Measurements from ENCODE around the gene CYRIA.
A peak's percentile ranks its signal among the peaks of the same experiment; 100 is the strongest.

Gene CYRIA

DNA sequence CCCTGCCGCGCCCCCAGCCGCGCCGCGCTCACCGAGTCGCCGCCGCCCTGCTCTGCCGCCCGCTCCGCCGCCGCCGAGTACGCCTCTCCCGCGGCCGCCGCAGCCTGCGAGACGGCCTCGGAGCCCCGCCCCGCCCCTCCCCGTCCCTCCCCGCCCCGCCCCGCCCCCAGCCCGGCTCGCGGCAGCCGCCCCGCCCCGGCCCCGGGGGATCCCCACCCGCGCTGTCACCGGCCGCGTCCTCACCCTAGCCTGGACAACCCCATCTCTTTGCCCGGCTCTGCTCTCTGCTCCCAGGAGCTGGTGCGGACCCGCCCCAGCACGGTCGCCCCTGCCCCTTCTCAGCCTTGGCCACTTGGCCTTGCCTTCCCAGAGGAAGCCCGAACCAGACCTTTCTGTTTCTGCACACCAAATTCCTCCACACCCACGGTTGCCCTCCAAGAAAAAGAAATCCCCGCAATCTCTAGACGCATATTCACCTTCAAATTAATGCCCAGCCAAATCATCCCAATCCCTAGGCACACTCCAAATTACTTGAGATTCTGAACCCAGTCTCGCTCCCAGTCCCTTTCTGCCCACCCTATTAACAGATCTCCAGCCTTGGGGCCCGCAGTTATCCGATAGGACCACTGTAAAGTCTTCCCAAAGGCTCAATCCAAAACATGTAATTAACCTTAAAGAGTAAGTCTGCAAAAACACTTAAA, at the start of gene CYRIA:
TSS of gene CYRIA (minus strand) at position 87 of the 701 bp plus-strand sequence. CDS start 77,715 bp downstream, outside the sequence.
- peaks cover 0 to 37% of the 10 kb centered on the region in 2 donors for H3K4me1 ChIP-seq (ENCODE audit: control insufficient read depth in 1 of 2, insufficient read depth in 2 of 2, low read length in 2 of 2)
- H3K9me3 ChIP-seq (ENCODE audit: control insufficient read depth in 1 of 2, low read length in 2 of 2): no peaks in the 10 kb centered on the region
- peak within 1 kb of the TSS; percentile 63 to 83 for H3K4me3 ChIP-seq (ENCODE audit: low read depth in 1 of 2, low read length in 2 of 2)
- H3K36me3 ChIP-seq (ENCODE audit: control insufficient read depth in 1 of 2, insufficient read depth in 2 of 2, low read length in 2 of 2): no peaks in the 10 kb centered on the region
- H3K27me3 ChIP-seq (ENCODE audit: low read depth, low read length): no peaks in the 10 kb centered on the region
- peak within 1 kb of the TSS; percentile 24 for H3K27ac ChIP-seq (ENCODE audit: low read length)

DNA sequence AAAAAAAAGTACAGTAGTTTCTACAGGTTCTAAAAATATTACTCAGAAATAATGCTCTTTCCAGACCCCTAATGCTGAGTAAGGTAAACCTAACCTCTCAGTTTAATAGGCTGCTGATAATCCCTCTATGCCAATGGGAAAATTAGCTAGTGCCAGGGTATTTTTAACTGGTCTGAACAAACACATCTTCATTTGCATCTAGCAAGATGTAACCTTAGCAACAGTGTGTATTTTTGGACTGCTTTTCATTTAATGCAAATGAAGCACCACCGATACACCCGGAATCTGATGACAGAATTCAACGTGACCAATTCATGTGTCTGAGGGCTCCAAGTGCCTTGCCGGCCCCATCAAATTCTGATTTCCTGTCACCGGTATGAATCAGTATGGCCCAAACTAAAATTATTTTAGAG, 47.4 kb upstream of the CYRIA start:
- Histone ChIP-seq H3K27ac (ENCODE audit: low read length) (no peak overlapping the region), H3K9me3 (ENCODE audit: control insufficient read depth in 1 of 2, low read length in 2 of 2) (no peaks in the 10 kb centered on the region)

DNA sequence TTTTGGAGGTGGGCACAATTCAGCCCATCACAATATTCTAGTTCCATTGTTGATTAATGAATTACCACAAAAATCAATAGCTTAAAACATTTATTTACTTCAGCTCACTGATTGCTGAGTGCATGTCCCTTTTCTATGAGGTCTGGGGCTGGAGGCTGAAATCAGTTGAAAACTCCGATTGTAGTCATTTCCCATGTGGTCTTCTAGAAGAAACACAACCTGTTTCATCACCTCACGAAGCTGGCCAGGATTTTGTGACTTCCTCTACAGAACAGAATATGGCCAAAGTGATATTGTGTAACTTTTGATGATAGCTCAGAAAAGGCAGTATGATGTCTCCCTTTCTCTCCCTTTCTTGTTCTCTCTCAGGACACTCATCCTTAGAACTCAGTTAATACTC, 44.1 kb upstream of the CYRIA start:
- no peaks in the 10 kb centered on the region for H3K27me3 ChIP-seq (ENCODE audit: low read depth, low read length)
- no peak overlapping the region for H3K4me3 ChIP-seq (ENCODE audit: low read depth in 1 of 2, low read length in 2 of 2)
- no peak overlapping the region for H3K27ac ChIP-seq (ENCODE audit: low read length)
- H3K36me3 ChIP-seq (ENCODE audit: control insufficient read depth in 1 of 2, insufficient read depth in 2 of 2, low read length in 2 of 2): no peaks in the 10 kb centered on the region
- no peaks in the 10 kb centered on the region for H3K4me1 ChIP-seq (ENCODE audit: control insufficient read depth in 1 of 2, insufficient read depth in 2 of 2, low read length in 2 of 2)
- H3K9me3 ChIP-seq (ENCODE audit: control insufficient read depth in 1 of 2, low read length in 2 of 2): no peaks in the 10 kb centered on the region

More for the DNA sequence above, 47.4 kb upstream of the CYRIA start:
- Histone ChIP-seq H3K36me3 (ENCODE audit: control insufficient read depth in 1 of 2, insufficient read depth in 2 of 2, low read length in 2 of 2) (no peaks in the 10 kb centered on the region), H3K4me3 (ENCODE audit: low read depth in 1 of 2, low read length in 2 of 2) (no peak overlapping the region), H3K27me3 (ENCODE audit: low read depth, low read length) (no peaks in the 10 kb centered on the region), H3K4me1 (ENCODE audit: control insufficient read depth in 1 of 2, insufficient read depth in 2 of 2, low read length in 2 of 2) (no peaks in the 10 kb centered on the region)

DNA sequence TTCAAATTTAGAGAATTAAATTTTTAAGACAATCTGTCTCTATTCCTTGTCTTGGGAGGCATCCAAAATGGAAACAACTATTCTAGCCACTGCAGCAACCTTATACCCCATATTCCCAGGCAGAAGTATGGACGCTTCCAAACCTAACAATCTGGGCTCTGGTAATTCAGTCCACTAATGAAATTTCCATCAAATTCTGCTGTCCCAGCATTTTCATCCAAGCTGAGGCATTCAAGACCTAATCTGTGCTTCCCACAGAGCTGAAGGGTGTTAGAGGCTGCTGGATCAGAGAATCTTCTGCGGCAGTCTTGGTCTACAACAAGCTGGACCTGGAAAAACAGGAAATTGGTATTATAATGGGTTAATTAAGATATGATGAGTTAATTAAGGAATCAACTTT, 42.5 kb upstream of the CYRIA start:
- H3K27me3 ChIP-seq (ENCODE audit: low read depth, low read length): no peaks in the 10 kb centered on the region
- no peaks in the 10 kb centered on the region for H3K36me3 ChIP-seq (ENCODE audit: control insufficient read depth in 1 of 2, insufficient read depth in 2 of 2, low read length in 2 of 2)
- H3K4me1 ChIP-seq (ENCODE audit: control insufficient read depth in 1 of 2, insufficient read depth in 2 of 2, low read length in 2 of 2): no peaks in the 10 kb centered on the region
- no peak overlapping the region for H3K4me3 ChIP-seq (ENCODE audit: low read depth in 1 of 2, low read length in 2 of 2)
- no peak overlapping the region for H3K27ac ChIP-seq (ENCODE audit: low read length)
- H3K9me3 ChIP-seq (ENCODE audit: control insufficient read depth in 1 of 2, low read length in 2 of 2): no peaks in the 10 kb centered on the region

DNA sequence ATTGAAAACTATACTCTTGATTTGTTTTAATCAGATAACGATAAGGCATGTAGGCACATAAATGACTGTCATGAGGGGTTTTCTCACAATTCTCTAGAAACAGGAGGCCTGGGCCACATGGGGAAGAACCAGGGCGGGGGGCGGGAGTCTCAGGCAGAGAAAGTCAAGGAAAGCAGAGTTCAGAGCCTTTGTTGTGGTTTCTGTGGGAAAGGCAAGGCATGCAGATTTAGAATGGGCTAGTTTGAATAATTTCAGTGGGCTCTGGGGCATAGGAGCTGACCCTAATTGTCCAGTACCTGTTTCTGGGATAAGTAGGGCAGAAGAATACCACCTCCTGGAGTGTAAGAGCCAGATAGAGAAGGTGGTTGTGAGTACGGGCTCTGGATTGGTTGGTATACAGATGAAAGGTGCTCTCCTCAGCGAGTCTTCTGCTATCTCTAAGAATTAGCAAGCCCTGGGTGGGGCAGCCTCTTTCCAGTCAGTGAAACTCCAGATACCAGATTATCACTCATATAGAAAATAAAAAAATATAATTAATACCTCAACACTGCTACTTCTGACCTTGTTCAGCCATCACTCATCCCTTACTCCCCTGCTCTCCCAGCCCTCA, 41.5 kb upstream of the CYRIA start:
- H3K27me3 ChIP-seq (ENCODE audit: low read depth, low read length): no peaks in the 10 kb centered on the region
- no peaks in the 10 kb centered on the region for H3K9me3 ChIP-seq (ENCODE audit: control insufficient read depth in 1 of 2, low read length in 2 of 2)
- no peaks in the 10 kb centered on the region for H3K4me1 ChIP-seq (ENCODE audit: control insufficient read depth in 1 of 2, insufficient read depth in 2 of 2, low read length in 2 of 2)
- H3K36me3 ChIP-seq (ENCODE audit: control insufficient read depth in 1 of 2, insufficient read depth in 2 of 2, low read length in 2 of 2): no peaks in the 10 kb centered on the region
- H3K4me3 ChIP-seq (ENCODE audit: low read depth in 1 of 2, low read length in 2 of 2): no peak overlapping the region
- no peak overlapping the region for H3K27ac ChIP-seq (ENCODE audit: low read length)

DNA sequence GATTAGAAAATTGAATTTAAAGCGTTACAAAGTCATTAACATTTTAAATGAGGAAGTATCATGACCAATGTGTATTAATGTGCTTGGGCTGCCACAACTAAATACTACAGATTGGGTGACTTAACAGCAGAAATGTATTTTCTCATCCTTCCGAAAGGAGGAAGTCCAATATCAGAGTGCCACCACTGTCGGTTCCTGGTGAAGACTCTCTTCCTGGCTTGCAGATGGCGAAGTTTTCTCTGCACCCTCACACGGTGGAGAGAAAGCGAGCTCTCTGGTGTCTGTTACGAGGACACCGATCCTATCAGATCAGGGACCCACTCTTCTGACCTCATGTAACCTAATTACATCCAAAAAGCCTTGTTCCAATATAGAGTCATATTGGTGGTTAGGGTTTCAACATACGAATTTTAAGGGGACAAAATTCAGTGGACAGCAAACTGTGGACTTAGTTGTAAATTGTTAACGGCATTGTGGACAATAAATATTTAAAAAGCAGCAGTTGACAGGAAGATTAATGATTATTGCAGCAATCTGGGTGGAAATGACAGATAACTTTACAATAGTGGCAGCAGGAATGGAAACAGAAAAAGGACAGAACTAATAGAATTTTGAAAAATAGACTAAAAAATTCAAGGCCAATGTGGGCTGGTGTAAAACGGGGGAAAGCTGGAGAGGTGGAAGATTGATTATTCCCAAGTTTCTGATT, 35.1 kb upstream of the CYRIA start:
- H3K36me3 ChIP-seq (ENCODE audit: control insufficient read depth in 1 of 2, insufficient read depth in 2 of 2, low read length in 2 of 2): no peaks in the 10 kb centered on the region
- no peak overlapping the region for H3K27ac ChIP-seq (ENCODE audit: low read length)
- no peak overlapping the region for H3K4me3 ChIP-seq (ENCODE audit: low read depth in 1 of 2, low read length in 2 of 2)
- H3K9me3 ChIP-seq (ENCODE audit: control insufficient read depth in 1 of 2, low read length in 2 of 2): no peaks in the 10 kb centered on the region
- H3K27me3 ChIP-seq (ENCODE audit: low read depth, low read length): no peaks in the 10 kb centered on the region
- H3K4me1 ChIP-seq (ENCODE audit: control insufficient read depth in 1 of 2, insufficient read depth in 2 of 2, low read length in 2 of 2): no peaks in the 10 kb centered on the region

DNA sequence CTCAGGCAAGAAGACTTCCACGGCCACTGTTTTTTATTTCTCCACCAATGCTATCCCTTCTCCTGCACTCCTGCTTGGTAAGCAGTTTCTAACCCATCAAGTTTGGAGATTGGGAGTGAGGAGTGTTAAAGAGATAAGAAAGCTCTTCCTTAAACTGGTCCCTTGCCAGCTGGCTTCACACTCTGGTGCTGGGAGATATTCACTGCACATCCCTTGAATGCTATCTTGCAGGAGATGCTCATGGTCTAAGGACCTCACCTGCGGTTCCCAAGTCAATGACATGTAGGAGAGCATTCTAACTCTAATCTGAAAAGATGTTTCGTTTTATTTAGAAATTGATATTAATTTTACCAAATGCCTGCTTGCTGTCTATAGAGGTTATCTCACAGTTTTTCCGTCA, 28.2 kb upstream of the CYRIA start:
- H3K4me1 ChIP-seq (ENCODE audit: control insufficient read depth in 1 of 2, insufficient read depth in 2 of 2, low read length in 2 of 2): no peaks in the 10 kb centered on the region
- H3K9me3 ChIP-seq (ENCODE audit: control insufficient read depth in 1 of 2, low read length in 2 of 2): no peaks in the 10 kb centered on the region
- H3K27me3 ChIP-seq (ENCODE audit: low read depth, low read length): no peaks in the 10 kb centered on the region
- H3K4me3 ChIP-seq (ENCODE audit: low read depth in 1 of 2, low read length in 2 of 2): no peak overlapping the region
- H3K27ac ChIP-seq (ENCODE audit: low read length): no peak overlapping the region
- no peaks in the 10 kb centered on the region for H3K36me3 ChIP-seq (ENCODE audit: control insufficient read depth in 1 of 2, insufficient read depth in 2 of 2, low read length in 2 of 2)

DNA sequence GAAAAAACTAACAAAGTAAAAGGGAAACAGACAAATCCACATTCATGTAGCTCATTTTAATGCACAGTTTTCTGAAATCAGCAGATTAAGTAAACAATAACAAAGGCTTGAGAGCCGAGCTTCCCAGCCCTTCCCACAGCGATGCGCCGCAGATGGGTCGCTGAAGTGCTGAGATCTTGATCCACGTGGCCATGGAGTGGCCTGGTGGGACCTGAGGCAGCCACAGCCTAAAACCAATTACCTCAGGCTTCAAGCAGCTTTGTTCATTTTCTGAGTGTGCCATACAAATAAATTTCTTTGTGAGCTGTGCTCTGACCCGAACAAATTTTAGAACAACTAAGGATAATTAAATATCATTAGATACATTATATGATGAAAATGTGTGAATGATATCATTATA, 25.6 kb upstream of the CYRIA start:
- H3K27me3 ChIP-seq (ENCODE audit: low read depth, low read length): no peaks in the 10 kb centered on the region

DNA sequence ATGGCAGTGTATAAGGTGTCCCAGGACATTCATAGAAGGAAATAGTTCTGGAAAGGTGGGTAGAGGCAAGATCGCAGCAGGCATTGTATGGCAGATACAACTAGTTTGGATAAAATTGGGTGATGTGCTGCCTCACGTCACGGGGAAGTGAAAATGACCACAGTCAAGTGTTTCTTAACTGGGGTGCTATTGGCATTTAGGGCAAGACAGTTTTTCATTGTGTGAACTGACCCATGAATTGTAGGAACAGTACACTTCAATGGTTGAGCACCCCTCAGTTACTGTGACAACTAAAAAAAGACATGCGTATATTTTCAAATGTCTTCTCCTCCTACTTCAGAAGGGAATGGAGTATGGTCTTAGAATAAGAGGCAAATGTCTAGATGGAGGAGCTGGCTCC, 22.3 kb upstream of the CYRIA start:
- no peak overlapping the region for H3K4me3 ChIP-seq (ENCODE audit: low read depth in 1 of 2, low read length in 2 of 2)
- no peaks in the 10 kb centered on the region for H3K36me3 ChIP-seq (ENCODE audit: control insufficient read depth in 1 of 2, insufficient read depth in 2 of 2, low read length in 2 of 2)
- H3K4me1 ChIP-seq (ENCODE audit: control insufficient read depth in 1 of 2, insufficient read depth in 2 of 2, low read length in 2 of 2): no peaks in the 10 kb centered on the region
- H3K9me3 ChIP-seq (ENCODE audit: control insufficient read depth in 1 of 2, low read length in 2 of 2): no peaks in the 10 kb centered on the region
- H3K27me3 ChIP-seq (ENCODE audit: low read depth, low read length): no peaks in the 10 kb centered on the region
- no peak overlapping the region for H3K27ac ChIP-seq (ENCODE audit: low read length)

More for the DNA sequence above, 25.6 kb upstream of the CYRIA start:
- Histone ChIP-seq H3K36me3 (ENCODE audit: control insufficient read depth in 1 of 2, insufficient read depth in 2 of 2, low read length in 2 of 2) (no peaks in the 10 kb centered on the region), H3K4me3 (ENCODE audit: low read depth in 1 of 2, low read length in 2 of 2) (no peak overlapping the region), H3K9me3 (ENCODE audit: control insufficient read depth in 1 of 2, low read length in 2 of 2) (no peaks in the 10 kb centered on the region), H3K4me1 (ENCODE audit: control insufficient read depth in 1 of 2, insufficient read depth in 2 of 2, low read length in 2 of 2) (no peaks in the 10 kb centered on the region), H3K27ac (ENCODE audit: low read length) (no peak overlapping the region)

DNA sequence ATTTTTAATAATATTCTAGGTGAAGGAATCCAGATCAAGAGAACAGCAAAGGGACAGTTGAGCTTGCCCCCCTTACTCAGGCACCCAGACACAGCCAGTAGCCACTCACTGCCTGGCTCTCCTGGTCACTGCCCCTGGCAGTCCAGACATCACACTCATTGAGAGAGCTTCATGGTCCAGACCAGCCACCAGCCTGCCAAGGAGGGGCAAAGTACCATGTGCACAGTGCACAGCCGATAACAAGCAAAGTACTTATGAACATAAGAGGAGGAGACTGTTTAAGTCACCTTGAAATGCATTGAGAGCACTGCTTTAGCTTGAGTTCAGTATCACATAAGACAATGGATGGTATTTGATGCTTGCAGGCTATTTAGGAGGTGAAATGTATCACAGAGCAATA, 21.6 kb upstream of the CYRIA start:
- no peak overlapping the region for H3K4me3 ChIP-seq (ENCODE audit: low read depth in 1 of 2, low read length in 2 of 2)
- no peaks in the 10 kb centered on the region for H3K9me3 ChIP-seq (ENCODE audit: control insufficient read depth in 1 of 2, low read length in 2 of 2)
- no peaks in the 10 kb centered on the region for H3K4me1 ChIP-seq (ENCODE audit: control insufficient read depth in 1 of 2, insufficient read depth in 2 of 2, low read length in 2 of 2)
- no peaks in the 10 kb centered on the region for H3K36me3 ChIP-seq (ENCODE audit: control insufficient read depth in 1 of 2, insufficient read depth in 2 of 2, low read length in 2 of 2)
- H3K27ac ChIP-seq (ENCODE audit: low read length): no peak overlapping the region
- H3K27me3 ChIP-seq (ENCODE audit: low read depth, low read length): no peaks in the 10 kb centered on the region

DNA sequence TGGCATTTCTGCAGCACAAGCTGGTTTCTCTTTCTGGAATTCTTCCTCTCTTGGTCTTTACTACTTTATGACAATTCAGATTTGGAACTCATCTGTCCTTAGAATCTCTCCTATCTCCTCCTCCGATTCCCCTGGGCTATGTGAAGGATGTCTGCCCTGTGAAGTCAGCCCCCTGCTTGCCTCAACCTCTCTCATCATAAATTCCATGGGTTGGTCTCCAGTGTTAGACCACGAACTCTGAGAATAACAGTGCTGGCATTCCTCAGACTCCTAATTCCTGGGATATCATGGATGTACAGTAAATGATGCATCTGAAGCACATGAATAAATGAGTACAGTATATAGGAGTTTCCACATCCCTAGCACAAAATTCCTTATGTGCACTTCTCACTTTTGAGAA, 21.0 kb upstream of the CYRIA start:
- H3K4me3 ChIP-seq (ENCODE audit: low read depth in 1 of 2, low read length in 2 of 2): no peak overlapping the region
- H3K27ac ChIP-seq (ENCODE audit: low read length): no peak overlapping the region
- no peaks in the 10 kb centered on the region for H3K4me1 ChIP-seq (ENCODE audit: control insufficient read depth in 1 of 2, insufficient read depth in 2 of 2, low read length in 2 of 2)
- H3K36me3 ChIP-seq (ENCODE audit: control insufficient read depth in 1 of 2, insufficient read depth in 2 of 2, low read length in 2 of 2): no peaks in the 10 kb centered on the region
- no peaks in the 10 kb centered on the region for H3K27me3 ChIP-seq (ENCODE audit: low read depth, low read length)
- no peaks in the 10 kb centered on the region for H3K9me3 ChIP-seq (ENCODE audit: control insufficient read depth in 1 of 2, low read length in 2 of 2)
